HG03039 (cell line): ENCODE data around the gene ARPC5.

Experiments
- ATAC-seq: cut with Tn5 transposase; IDR thresholded peaks from one replicate; pipeline ENCODE4 v1.9.1; 2021; ENCODE audit warnings: mild to moderate bottlenecking, moderate library complexity; ENCODE audit not compliant: unreplicated experiment

Gene ARPC5

GRCh38 chr1:183589384-183589783 lies 46.2 kb downstream of the ARPC5 start:
- no peak for ATAC-seq

- ATAC-seq, result no peak
Measured at GRCh38 chr1:183588827-183589226, 46.8 kb downstream of the ARPC5 start.

DNA sequence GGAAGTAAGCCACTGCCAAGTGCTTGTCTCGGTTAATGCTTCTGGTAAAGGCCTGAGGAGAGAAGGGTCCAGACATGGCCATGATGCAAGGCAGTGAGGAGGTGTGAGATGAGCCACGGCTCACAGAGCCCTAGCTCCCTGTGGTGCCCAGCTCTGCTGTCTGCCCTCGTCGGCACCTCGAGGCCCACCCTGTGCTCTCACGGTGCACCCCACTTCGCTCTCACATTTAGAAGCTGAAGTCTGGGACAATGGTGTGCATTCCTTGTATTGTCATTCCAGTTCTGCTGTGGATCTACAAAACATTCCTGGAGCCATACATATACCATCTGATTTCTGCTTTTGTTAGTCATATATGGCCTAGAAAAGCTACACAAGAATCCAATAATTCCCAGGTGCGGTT lies 48.7 kb downstream of the ARPC5 start:
- ATAC-seq, result no peak

DNA sequence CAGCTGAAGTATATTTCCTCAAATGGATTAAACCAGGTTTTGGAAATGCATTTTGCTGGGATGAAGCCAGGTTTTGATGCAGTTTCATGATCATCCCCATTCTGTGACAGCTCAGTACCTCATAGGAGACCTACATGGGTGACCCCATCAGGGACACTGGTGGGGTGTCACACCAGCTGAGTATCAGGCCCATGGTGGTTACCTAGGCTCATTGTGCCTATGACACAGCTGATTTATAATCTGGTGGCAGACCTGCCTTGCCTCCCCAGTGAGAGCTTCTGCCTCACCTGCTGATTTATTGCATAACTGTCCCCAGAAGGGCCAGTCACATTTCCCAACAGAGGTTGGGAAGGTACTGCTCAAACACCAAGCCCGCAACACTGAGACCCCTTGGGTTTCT lies 49.1 kb downstream of the ARPC5 start:
- ATAC-seq, result no peak

DNA sequence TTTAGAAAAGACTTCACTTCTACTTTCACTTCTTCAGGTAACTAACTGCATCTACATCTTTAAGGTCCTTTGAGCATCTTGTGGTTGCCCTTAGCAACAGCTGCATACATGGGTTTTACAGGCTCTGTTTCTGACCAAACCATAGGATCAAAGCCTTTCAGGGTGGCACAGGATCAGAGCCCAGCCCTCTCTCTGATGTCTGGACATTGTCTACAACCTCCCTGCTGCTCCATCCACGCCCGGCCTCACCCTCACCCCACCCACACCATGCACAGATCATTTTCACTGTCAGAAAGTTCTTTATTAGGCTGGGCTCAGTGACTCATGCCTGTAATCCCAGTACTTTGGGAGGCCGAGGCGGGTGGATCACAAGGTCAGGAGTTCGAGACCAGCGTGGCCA lies 50.5 kb downstream of the ARPC5 start:
- ATAC-seq, result no peak

DNA sequence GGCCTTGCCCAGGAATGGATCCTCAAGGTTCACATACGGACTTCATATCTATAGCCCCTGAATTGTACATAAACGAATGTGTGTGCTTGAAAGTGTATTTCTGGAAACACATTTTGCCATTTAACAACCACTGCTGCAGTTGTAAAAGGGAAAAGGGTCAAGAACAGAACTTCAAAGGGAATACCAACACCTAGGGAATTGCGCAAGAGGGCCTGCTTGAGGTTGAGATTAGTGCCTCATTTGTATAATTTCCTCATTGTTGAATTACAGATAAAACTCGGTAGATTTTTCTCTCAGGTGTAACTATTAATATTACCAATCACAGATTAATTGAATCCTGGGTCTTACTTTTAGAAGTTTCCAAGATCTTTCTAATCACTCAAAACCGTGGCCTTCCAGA lies 51.4 kb downstream of the ARPC5 start:
- ATAC-seq, result no peak

DNA sequence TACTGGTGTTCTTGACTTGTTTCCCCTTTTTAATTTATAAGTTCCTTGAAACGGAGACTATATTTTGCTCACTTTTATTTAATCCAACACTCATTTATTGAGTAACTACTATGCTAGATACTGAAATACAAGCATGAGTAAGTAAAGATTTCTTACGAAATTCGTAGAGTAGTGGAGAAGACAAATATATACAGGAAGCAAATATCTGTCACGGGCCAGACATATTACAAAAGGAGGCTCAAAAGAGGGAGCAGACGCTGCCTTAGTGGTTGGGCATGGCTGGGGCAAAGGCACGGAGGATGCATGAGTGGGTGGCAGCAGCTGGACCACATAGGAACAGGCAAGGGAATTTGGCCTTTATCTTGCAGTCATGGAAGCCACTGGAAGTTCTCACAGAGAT lies 52.1 kb downstream of the ARPC5 start:
- ATAC-seq, result no peak

DNA sequence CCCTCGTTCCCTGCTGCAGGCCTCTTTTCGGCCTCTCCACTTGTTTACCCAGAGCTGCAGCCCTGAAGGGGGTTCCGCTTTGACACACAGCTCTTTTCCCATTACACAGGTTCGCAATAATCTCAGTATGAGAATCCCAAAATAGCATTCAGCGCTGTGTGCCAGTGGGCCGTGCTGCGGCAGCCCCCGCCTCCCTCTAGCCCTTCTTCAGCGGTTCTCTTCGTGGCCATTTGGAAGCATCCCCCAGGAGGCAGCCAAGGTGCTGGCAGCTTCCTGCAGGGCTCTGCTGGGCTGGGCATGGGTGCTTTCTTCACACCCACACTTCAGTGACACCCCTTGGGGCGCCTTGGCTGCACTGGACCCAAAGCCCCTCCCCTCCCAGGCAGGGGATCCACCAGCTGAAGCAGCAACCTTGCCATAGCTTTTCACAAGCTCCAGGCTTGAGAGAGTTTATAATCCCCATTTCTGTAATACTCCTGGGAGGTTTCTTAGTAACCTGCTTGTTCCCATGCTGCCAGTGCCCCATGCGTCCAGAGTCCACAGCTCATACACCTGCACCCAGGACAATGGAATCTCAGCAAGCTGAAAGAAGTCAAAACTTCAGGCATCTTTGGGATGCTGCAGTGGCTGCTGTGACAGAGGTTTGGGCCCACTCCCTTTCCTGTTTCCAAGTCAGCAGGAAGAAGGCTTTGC lies 53.4 kb downstream of the ARPC5 start:
- ATAC-seq, result no peak

DNA sequence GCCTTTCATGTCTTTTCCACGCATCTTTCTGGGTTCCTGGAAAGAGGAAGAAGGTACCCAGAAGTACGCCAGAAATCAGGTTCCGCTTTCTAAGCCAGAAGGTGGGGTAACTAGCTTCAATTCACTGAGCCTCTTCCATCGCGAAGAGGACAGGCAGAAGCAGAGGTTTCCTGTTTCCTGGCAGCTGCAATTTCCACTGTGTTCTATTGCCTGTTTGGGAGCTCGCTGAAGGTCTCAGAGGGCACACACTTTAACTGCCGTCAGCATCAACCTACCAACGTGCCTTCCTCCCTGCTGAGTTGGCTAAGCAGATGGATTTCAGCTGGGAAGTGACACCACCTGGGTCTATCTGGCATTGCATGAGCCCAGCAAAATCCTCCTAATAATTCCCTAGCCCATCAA lies 55.3 kb downstream of the ARPC5 start:
- ATAC-seq, result no peak

DNA sequence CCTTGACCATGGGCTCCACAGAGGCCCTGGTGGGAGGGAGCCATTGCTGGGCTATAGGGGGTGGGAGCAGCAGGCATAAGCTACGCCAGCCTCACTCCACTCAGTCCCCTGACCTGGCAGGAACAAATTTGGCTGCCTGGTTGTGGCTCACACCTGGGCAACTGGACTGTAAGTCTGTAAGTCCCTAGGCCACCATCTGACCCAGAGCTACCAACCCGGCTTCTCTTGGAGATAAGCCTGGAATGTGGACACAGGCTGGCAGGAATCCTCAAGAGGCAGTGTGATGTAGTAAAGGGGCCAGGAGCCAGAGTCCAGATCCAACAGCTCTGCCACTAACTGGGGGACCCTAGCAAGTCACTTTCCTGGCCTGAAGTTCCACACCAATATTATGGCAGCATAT lies 56.7 kb downstream of the ARPC5 start:
- ATAC-seq, result no peak

DNA sequence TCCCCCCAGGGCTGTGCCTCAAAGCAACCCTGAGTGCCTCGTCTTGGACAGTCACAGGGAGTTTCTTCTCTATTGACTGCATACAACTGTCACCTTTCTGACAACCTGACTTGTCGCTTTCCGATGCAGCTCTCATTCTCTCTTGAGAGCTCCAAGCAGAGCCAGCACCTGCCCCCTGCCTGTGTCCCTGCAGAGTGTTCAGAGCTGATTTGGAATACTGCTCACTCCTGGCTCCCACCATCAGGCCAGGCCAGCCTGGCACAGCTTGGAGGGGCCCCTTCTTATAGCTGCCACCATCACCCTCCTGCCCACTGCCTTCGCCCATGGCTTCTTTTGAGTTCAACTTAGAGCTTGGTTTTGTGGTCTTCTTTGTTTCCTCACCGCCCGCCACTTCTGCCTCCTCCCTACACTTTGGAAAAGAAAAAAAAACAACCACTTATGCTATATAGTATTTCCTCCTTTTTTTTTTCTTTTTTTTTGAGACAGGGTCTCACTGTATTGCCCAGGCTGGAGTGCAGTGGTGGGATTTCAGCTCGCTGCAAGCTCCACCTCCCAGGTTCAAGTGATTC lies 57.6 kb downstream of the ARPC5 start:
- no peak for ATAC-seq

DNA sequence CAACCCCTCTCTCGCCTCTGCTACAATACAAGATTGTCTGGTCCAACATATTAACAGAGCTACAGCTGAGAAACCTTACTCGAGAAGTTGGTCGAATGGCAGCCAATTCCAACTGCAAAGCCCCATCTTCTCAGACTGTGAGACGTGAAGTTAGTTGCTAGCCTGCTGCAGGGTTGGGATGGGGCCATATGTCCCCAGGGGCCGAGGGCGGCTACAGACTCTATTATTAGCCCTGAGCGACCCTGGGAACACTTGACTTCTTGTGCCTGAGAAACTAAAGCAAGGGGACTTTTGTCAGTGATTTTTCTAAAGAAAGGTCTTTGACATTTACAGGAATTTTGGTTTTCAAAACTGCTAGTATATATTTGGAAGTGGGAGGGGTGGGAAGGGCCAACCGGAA lies 59.0 kb downstream of the ARPC5 start:
- ATAC-seq, result no peak

DNA sequence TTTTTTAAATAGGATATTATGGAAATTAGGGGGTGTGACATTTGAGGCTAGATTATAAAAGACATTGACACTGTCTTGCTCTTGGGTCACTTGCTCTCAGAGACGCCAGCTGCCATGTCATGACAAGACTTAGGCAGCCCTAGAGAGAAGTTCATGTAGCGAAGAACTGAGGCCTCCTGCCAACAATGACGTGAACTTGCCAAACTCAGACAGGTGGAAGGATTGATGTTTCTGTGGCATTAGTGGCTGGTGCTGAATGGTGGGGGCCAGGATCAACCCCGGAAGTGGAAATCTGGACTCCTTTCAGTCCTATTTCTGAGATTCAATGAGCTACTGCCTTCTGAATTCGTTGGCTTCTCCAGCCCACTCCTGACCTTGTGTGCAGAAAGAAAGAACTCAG lies 60.0 kb downstream of the ARPC5 start:
- no peak for ATAC-seq

- no peak for ATAC-seq
Measured at GRCh38 chr1:183572721-183573120, 62.9 kb downstream of the ARPC5 start.

- ATAC-seq, result no peak
Measured at GRCh38 chr1:183571678-183572268, 63.8 kb downstream of the ARPC5 start.
